HG03460 (cell line): ENCODE results near the gene KHDC4.
"Not testable (repeated sequence)": the region's sequence is repeated elsewhere in the genome, so short reads cannot be mapped to it uniquely, and the experiment has no call there.

Source experiments
- ATAC-seq: cut with Tn5 transposase; IDR thresholded peaks from one replicate; pipeline ENCODE4 v1.9.1; 2021; ENCODE audit not compliant: unreplicated experiment

The KHDC4 gene

DNA sequence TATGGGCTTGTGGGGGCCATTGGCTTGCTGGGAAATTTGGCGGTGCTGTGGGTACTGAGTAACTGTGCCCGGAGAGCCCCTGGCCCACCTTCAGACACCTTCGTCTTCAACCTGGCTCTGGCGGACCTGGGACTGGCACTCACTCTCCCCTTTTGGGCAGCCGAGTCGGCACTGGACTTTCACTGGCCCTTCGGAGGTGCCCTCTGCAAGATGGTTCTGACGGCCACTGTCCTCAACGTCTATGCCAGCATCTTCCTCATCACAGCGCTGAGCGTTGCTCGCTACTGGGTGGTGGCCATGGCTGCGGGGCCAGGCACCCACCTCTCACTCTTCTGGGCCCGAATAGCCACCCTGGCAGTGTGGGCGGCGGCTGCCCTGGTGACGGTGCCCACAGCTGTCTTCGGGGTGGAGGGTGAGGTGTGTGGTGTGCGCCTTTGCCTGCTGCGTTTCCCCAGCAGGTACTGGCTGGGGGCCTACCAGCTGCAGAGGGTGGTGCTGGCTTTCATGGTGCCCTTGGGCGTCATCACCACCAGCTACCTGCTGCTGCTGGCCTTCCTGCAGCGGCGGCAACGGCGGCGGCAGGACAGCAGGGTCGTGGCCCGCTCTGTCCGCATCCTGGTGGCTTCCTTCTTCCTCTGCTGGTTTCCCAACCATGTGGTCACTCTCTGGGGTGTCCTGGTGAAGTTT lies 7.8 kb upstream of the KHDC4 start:
- ATAC-seq: no peak

DNA sequence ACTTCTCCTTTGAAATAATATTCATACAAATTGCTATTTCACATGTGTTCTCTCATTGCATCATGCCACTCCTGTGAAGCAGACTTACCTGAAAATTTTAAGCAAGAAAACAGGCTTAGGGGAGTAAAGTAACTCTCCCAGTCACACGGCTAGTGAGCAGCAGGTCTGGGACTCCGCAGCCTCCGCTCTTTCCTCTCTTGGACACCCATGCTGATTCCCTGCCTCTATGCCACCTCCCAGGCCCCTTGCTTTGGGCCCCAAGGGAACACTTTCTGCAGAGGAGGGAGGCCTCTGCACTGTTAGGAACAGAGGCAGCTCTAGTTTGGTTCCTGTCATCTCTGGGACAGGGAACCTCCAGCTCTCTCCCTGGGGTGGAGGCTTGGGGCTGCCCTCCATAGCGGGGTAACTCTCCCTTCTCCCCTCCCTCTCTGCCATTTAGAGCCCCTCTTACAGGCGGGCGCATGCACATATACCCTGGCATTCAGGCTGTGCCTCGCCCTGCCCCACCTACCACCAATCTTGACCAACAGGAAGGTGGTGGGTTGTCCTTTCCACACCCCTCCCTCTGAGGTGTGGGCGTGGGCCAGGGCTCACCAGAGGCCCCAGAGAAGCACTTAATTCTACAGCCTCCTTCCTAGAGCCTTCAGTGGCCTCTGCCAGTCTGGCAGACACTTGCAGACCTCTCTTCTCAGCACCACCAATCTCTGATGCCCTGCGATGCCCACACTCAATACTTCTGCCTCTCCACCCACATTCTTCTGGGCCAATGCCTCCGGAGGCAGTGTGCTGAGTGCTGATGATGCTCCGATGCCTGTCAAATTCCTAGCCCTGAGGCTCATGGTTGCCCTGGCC lies 7.0 kb upstream of the KHDC4 start, which contains the start of gene RXFP4:
Gene RXFP4 (plus strand): TSS at position 646 of the 852 bp plus-strand sequence. CDS start 72 bp downstream, at position 718.
- no peak for ATAC-seq

- no peak for ATAC-seq
Observed at GRCh38 chr1:155940482-155940992, 6.3 kb upstream of the KHDC4 start.

GRCh38 chr1:155938220-155938627 lies 4.0 kb upstream of the KHDC4 start:
- ATAC-seq: no peak

DNA sequence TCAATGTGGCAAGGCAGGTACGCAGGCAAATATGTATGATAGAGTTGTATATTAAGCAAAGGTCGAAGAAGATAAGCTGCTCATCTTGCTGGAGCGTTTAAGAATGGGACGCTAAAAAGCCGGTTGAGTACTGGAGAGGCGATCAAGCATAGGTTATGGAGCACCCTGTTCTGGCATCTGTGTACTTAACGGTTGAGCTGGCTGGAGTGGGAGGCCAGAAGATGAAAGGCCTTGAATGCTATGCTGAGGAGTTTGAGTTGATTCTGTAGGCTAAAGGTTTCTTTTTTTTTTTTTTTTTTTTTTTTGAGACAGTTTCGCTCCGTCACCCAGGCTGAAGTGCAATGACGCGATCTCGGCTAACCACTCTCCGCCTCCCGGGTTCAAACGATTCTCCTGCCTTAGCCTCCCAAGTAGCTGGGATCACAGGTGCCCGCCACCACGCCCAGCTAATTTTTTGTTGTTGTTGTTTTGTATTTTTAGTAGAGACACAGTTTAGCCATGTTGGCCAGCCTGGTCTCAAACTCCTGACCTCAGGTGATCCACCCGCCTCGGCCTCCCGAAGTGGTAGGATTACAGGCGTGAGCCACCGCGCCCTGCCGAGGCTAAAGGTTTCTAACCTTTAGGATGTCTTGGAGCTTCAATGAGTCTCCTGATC lies 850 bp upstream of the KHDC4 start:
- ATAC-seq: no peak

GRCh38 chr1:155933591-155934096 lies 569 bp downstream of the KHDC4 start:
- no peak for ATAC-seq

GRCh38 chr1:155932487-155932886 lies 1.7 kb downstream of the KHDC4 start:
- no peak for ATAC-seq

DNA sequence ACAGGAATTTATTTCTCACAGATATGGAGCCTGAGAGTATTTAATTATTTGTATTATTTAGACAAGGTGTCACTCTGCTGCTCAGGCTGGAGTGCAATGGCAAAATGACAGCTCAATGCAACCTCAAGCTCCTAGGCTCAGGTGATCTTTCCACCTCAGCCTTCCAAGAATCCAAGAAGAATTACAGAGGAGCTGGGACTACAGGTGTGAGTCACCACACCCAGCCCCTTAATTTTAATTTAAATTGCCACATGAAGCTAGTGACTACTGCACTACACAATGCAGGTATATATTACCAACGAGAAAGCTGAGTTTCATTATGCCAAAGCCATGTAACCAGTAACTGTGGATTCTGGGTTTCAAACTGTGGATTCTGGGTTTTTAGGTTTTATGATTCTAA lies 2.1 kb downstream of the KHDC4 start:
- ATAC-seq: no peak

GRCh38 chr1:155931332-155932038 lies 2.7 kb downstream of the KHDC4 start:
- no peak for ATAC-seq

DNA sequence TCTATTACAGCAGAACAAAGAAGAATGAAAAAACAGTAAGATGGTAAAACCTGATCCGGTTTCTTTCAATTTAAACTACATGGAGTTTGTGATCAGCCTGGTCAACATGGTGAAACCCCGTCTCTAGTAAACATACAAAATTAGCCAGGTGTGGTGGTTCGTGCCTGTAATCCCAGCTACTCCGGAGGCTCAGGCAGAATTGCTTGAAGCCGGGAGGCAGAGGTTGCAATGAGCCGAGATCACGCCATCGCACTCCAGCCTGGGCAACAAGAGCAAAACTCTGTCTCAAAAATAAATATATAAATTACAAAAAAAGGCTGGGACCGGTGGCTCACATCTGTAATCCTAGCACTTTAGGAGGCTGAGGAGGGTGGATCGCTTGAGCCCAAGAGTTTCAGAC lies 3.5 kb downstream of the KHDC4 start:
- not testable (repeated sequence) for ATAC-seq

- no peak for ATAC-seq
Observed at GRCh38 chr1:155929057-155929456, 5.2 kb downstream of the KHDC4 start.

GRCh38 chr1:155925506-155925905 lies 8.7 kb downstream of the KHDC4 start:
- no peak for ATAC-seq

DNA sequence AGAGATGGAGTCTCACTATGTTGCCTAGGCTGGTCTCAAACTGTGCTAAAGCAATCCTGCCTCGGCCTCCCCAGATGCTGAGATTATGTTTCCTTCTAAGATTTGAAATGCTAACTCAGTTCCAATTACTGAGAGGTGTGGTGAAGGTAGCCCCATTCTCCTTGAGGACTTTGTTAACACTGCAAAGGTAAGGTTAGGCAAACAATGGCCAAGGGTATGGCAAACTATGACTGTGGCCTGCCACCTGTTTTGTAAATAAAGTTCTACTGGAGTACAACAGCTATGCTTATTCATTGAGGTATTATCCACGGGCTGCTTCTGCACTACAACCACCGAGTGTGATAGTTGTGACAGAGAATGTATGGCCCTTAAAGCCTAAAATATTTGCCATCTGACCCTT lies 13.5 kb downstream of the KHDC4 start:
- no peak for ATAC-seq

DNA sequence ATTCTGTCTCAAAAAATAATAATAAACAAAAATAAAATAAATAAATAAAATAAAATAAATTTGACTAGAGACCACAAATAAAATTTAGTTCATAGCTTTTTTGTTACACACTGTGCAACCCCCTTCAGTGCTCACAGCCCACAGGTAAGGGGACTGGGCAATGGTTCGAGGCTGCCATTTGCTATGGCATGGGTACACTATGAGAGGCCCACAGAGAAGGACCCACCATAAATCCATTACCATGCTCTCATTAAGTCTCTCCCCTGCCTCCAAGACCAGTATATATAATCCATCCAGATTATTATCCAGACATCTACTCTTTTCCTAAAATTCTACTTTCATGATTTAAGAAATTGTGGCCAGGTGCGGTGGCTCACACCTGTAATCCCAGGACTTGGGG lies 14.4 kb downstream of the KHDC4 start:
- ATAC-seq: no peak

DNA sequence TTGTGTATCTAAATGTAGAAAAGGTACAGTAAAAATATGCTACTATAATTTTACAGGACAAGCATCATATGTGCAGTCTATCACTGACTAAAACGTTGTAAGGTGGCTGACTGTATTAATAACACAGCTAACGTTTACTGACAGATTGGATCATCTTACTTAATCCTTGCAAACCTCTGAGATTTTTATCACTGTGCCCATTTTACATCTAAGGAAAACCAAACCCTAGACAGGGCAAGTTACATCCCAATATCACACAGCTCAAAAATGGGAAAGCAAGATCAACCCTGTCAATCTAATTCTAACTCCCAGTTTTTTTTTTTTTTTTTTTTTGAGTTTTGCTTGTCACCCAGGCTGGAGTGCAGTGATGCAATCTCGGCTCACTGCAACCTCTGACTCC lies 15.6 kb downstream of the KHDC4 start:
- no peak for ATAC-seq

DNA sequence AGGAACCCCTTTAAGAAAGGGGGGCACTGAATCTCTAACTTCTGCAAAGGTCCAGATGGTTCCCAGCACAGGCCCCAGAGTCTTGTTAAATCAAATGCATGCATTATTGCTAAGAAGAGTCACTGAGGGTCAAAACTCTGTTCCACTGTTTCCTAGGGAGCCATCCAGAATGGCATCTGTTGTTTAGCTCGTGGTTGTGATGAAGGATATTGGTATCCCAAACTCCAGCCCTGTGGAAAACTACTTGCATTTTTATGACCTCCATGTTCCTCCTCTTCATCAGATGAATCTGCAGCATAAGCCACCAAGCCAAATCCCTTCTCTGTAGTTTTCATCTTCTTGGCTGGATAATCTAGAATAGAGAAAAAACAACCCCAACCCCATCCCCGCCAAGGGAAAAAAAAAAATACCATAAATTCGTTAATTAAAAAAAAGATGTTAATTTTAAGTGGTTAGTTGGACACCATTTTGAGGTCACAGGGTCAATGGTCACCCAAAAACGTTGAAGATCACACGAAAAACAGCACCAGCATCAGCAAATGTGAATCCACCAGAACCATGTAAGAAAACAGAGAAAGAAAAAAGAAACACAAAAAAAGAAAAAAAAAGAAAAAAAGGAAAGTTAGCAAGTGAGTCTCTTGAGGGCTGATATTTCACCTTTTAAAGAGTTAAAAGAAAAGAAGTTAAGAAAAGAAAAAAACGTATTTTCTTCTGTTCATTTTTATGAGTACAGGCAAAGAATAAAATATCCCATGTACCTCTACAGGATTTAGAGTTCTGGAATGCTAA lies 20.1 kb downstream of the KHDC4 start:
- no peak for ATAC-seq

- ATAC-seq: no peak
Observed at GRCh38 chr1:155912056-155912536, 22.1 kb downstream of the KHDC4 start.

- ATAC-seq: peak; percentile 84
Observed at GRCh38 chr1:155911156-155912055, 22.8 kb downstream of the KHDC4 start, which contains the start of gene RIT1. TSS of gene RIT1 (minus strand) at chr1:155911349. CDS start at chr1:155910761, 588 bp downstream.
